HFF-Myc (cell line): Measurements from ENCODE around the gene B3GAT3.
"Not testable (repeated sequence)": the region's sequence is repeated elsewhere in the genome, so short reads cannot be mapped to it uniquely, and the experiment has no call there.

Source experiments
- DNase-seq: peaks from one replicate; pipeline ENCODE4 v3.0.0-alpha.2; 2011; ENCODE audit warnings: low read depth; ENCODE audit errors: extremely low read depth
- H3K4me3 ChIP-seq: replicated peaks from 2 replicates; pipeline ENCODE4 v1.5.1; 2011; ENCODE audit warnings: low read depth, mild to moderate bottlenecking, control low read depth, low read length
- CTCF ChIP-seq: IDR thresholded peaks from 2 replicates; pipeline ENCODE4 v1.5.1; 2012; ENCODE audit warnings: mild to moderate bottlenecking, low read depth, low read length, control low read depth; ENCODE audit errors: missing control alignments

B3GAT3 gene

GRCh38 chr11:62595124-62595523, 26.7 kb downstream of the B3GAT3 start:
- TF ChIP-seq CTCF: no peak
- DNase-seq: no peak
- no peak overlapping the region for H3K4me3 ChIP-seq

DNA sequence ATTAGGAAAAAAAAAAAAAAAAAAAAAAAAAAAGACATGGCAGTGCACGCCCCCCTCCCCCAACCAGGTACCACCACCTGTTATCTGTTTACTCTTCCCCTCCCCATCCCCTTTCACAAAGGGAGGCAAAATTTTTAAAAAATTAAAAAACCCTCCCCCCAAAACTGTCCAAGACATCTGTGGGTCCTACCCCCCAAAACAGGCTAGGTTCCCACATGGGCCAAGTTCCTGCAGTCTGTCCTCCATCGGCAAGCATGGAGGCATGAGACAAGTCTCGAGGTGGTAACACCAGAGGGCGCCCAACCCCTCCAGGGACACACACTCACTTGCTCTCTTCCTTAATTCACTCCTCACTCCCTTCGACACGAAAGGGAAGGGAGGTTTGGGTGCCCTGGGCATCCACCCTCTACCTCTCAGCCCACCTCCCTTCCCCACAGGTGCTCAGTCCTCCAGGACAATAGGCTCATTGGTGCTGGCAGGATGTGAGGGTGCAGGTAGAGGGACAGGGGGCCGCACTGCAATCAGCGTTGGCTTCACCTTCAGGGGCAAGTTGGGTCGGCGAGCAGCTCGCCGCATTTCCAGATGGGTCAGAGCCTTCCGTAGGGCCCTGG, 28.2 kb downstream of the B3GAT3 start:
- H3K4me3 ChIP-seq: no peak overlapping the region
- TF ChIP-seq CTCF: peak; percentile 74
- DNase-seq: no peak

DNA sequence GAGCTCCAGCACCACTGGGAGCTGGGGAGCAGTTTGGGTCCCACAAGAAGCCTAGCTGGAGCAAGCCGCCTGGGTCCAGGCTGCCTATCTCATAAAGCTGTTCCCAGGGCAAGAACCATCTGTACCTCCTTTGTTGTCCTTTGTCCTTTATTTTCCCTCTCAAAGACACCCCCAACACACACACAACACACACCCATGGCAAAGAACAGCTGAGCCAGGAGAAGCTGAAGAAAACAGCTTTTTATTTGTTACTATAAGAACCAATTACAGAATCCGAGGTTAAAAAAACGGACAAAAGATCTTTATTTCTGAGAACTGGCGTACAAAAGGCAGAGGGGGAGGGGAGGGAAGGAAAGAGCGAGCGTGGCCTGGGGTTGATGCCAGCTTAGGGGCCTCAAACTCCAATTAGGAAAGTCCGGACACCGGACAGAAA, 28.8 kb downstream of the B3GAT3 start:
- H3K4me3 ChIP-seq: no peak overlapping the region
- TF ChIP-seq CTCF: no peak
- DNase-seq: no peak

DNA sequence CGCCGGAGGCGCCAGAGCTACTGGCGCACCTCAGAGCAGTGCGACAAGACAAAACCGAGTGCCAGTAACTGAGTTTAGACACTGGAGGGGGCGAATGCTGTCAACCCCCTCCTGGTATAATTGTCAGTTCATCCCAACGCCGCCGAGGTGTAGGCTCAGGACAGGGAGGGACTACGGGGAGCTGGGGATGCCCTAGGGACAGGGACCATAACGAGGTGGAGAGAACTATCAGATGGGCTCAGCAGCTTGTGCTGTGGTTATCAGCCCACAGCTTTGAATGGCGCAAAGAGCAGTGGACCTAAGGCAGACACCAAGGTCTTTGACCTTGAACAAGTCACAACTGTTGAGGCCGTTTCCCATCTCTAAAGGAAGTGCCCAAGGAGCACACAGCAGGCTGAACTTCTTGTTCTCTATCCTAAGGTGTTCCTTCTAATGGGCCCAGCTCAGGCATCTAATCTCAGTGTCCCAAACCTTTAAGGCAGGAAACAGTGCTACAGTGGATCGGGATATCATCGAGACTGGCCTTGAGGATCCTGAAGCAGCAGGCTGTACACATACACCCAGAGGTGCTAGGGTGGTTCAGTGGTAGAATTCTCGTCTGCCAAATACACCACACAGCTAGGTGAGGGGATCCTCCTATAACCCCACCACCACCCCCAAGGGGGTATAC, 29.5 kb downstream of the B3GAT3 start:
- no peak for TF ChIP-seq CTCF
- DNase-seq: no peak

GRCh38 chr11:62591448-62592145, 30.2 kb downstream of the B3GAT3 start, which contains the start of gene TUT1:
Gene TUT1, minus strand, starts transcription at chr11:62591523. Its CDS starts 38 bp downstream, at chr11:62591485.
- peak within 1 kb of the TSS; percentile 94 for H3K4me3 ChIP-seq
- DNase-seq: peak; percentile 98
- no peak for TF ChIP-seq CTCF

More for the DNA sequence above, 29.5 kb downstream of the B3GAT3 start:
- peak overlapping the region; percentile 94 for H3K4me3 ChIP-seq

GRCh38 chr11:62588966-62589637, 32.7 kb downstream of the B3GAT3 start:
- no peak overlapping the region for H3K4me3 ChIP-seq
- no peak for DNase-seq
- TF ChIP-seq CTCF: peak; percentile 35

DNA sequence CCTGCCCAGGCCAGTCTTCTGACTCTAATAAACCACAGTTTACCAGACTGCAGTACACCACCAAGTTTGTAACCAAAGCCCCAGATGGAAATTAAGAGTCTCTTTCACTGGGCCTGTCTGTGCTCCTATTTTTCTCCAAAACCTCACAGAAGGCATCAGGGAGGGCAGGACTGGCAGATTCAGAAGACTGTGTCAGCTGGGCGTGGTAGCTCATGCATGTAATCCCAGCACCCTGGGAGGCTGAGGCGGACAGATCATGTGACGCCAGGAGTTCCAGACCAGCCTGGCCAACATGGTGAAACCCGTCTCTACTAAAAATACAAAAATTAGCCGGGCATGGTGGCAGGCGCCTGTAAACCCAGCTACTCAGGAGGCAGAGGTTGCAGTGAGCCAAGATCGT, 36.4 kb downstream of the B3GAT3 start:
- H3K4me3 ChIP-seq, DNase-seq: not testable (repeated sequence)

DNA sequence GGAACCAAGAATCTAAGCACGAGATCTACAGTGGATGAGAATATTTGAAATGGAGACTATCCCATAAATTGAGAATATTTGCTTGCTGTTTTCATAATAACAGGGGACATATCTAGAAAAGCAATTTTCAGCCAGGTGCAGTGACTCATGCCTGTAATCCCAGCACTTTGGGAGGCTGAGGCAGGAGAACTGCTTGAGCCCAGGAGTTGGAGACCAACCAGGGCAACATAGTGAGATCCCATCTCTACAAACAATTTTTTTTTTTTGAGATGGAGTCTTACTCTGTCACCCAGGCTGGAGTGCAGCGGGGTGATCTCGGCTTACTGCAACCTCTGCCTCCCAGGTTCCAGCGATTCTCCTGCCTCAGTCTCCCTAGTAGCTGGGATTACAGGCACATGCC, 40.1 kb downstream of the B3GAT3 start:
- not testable (repeated sequence) for H3K4me3 ChIP-seq, DNase-seq
